Measurements from ENCODE around the gene PPP1R3C.

Gene PPP1R3C

DNA sequence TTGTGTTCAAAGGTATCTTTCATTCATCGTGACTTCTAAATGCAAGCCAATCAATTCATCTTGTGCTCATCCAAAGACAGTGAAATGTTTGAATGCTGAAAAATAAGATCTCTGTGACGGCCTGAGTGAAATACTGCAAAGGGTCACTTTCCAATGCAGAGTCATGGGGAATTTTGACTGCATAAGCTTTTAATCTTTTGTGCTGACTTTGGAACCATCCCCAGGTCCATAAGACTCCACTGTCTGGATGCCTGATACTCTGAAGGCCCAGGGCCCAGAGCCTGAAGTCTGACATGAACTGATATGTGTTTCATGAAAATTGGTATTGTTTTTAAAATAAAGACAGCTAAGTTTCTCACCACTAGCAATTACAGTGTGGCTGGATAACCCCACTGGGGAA, 39.0 kb downstream of the PPP1R3C start:
- no peak for DNase-seq (ENCODE audit: low spot score)
- in situ Hi-C loops (cut with MboI; ENCODE audit: low sequenced_read_pairs, unreplicated experiment), result no loop called here
- TF ChIP-seq, protein P1, sequence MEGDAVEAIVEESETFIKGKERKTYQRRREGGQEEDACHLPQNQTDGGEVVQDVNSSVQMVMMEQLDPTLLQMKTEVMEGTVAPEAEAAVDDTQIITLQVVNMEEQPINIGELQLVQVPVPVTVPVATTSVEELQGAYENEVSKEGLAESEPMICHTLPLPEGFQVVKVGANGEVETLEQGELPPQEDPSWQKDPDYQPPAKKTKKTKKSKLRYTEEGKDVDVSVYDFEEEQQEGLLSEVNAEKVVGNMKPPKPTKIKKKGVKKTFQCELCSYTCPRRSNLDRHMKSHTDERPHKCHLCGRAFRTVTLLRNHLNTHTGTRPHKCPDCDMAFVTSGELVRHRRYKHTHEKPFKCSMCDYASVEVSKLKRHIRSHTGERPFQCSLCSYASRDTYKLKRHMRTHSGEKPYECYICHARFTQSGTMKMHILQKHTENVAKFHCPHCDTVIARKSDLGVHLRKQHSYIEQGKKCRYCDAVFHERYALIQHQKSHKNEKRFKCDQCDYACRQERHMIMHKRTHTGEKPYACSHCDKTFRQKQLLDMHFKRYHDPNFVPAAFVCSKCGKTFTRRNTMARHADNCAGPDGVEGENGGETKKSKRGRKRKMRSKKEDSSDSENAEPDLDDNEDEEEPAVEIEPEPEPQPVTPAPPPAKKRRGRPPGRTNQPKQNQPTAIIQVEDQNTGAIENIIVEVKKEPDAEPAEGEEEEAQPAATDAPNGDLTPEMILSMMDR (IDR thresholded peaks at IDR 0.05; ENCODE audit: borderline replicate concordance, control extremely low read depth, extremely low read depth, insufficient read depth, missing control alignments), result no peak

DNA sequence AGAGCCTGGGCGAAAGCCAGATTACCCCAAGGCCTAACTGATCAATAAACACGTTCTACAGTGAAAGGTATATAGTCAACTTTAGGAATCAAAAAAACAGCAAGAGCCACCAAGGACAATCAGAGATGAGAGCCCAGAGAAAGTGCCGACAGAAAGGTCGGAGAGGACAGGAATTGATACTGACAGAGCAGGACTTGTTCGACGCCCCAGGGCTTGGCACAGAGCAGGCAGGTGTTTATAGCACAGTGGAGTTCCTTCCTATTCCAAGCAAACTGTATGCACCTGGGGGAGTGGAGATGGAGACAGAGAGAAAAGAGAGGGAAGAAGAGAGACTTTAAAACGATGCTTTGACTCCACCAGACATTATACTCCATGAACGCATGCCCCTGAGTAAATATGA, 39.5 kb downstream of the PPP1R3C start:
- DNase-seq (ENCODE audit: low spot score), result no peak
- in situ Hi-C loops (cut with MboI; ENCODE audit: low sequenced_read_pairs, unreplicated experiment), result no loop called here
- TF ChIP-seq, protein P1 (IDR thresholded peaks at IDR 0.05; ENCODE audit: borderline replicate concordance, control extremely low read depth, extremely low read depth, insufficient read depth, missing control alignments), result no peak

DNA sequence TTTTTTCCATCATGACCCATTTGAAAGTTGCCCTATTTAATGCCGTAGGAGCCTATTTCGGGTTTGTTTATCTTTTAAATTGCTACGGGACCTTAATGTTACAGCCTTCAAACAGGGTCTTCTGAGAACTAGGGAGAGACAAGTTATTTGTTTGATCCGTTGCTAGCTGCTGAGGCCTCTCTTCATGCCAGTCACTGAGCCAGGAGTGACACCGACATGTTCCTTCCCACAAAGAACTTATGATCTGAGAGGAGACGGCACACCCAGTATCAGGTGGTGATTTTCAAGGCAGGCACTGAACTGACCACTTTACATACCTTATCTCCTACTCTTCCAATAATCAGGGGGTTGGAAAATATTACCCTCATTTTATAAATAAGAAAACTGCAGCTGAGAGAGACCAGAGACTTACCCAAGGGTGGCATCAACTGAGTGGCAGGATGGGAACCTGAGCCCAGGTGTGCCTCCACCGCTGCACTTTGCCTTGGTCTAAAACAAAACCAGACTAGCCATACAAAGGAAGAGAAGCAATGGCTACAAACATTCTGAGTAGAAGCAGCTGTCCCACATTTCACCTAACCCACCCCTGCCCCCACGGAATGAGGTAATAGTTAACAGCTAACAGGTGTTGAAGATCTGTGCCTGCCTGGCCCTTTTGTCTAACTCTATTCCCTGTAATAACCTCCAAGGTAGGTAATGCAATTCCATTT, 40.5 kb downstream of the PPP1R3C start:
- in situ Hi-C loops (cut with MboI; ENCODE audit: low sequenced_read_pairs, unreplicated experiment), result no loop called here
- TF ChIP-seq, protein P1 (IDR thresholded peaks at IDR 0.05; ENCODE audit: borderline replicate concordance, control extremely low read depth, extremely low read depth, insufficient read depth, missing control alignments), result no peak
- no peak for DNase-seq (ENCODE audit: low spot score)

DNA sequence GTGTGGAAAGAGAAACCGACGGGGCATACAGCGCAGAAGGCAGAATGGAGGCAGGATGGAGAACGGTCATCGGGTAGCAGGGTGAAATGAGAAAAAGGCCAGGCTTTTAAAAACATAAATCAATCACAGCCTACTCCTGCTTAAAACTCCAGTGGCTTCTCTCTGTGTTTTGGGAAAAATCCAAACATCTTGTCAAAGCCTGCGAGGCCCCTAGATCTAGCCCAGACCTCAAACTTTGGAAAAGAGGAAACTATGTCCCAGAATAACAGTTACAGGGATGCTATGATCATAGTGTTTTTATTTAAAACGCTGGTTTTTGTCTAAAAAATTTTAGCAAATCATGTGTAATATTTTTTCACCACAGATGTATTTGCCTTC, 41.1 kb downstream of the PPP1R3C start:
- TF ChIP-seq, protein P1 (IDR thresholded peaks at IDR 0.05; ENCODE audit: borderline replicate concordance, control extremely low read depth, extremely low read depth, insufficient read depth, missing control alignments), result no peak
- in situ Hi-C loops (cut with MboI; ENCODE audit: low sequenced_read_pairs, unreplicated experiment), result no loop called here

DNA sequence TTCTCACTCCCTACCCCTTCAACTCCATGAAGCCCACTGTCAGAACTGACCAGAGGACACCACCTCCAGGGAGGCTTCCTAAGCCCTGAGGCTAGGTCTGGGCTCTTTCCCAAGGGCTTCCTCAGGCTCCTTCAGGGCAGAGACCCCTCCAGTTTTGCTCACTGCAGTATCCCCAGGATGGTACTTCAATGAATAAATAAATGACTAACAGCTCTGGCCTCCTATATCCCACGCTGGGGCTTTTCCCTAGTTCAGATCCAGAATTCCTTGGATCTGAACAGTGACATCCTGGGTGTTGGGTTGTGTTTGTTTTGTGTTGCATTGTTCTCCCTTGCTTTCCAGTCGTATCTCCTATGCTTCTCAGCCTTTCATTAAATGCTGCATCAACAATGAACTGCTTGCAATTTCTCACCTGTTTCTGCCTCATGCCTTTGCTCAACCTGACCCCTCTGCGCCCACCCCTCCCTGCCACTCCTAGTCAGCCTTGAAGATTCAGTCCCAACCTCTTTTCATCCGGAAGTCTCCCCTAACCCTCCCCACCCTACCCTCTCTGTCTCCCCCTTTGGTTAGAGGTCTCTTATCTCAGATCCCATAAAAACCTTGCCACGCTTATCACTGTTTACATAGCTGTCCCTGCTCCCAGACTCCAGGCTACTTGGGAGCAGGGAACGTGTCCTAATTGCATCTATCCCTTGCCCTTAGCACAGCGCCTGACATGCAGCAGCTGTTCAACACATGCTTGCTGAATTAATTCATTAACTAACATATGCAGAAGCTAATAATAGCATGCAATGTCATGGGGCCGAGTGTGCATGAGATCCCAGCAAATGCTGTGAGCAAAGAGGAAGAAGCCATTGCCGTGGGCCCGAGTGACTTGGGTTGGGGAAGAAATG, 41.7 kb downstream of the PPP1R3C start:
- in situ Hi-C loops (cut with MboI; ENCODE audit: low sequenced_read_pairs, unreplicated experiment), result no loop called here
- no peak for DNase-seq (ENCODE audit: low spot score)
- TF ChIP-seq, protein P1 (IDR thresholded peaks at IDR 0.05; ENCODE audit: borderline replicate concordance, control extremely low read depth, extremely low read depth, insufficient read depth, missing control alignments), result no peak

More for the DNA sequence above, 41.1 kb downstream of the PPP1R3C start:
- DNase-seq (ENCODE audit: low spot score), result no peak

DNA sequence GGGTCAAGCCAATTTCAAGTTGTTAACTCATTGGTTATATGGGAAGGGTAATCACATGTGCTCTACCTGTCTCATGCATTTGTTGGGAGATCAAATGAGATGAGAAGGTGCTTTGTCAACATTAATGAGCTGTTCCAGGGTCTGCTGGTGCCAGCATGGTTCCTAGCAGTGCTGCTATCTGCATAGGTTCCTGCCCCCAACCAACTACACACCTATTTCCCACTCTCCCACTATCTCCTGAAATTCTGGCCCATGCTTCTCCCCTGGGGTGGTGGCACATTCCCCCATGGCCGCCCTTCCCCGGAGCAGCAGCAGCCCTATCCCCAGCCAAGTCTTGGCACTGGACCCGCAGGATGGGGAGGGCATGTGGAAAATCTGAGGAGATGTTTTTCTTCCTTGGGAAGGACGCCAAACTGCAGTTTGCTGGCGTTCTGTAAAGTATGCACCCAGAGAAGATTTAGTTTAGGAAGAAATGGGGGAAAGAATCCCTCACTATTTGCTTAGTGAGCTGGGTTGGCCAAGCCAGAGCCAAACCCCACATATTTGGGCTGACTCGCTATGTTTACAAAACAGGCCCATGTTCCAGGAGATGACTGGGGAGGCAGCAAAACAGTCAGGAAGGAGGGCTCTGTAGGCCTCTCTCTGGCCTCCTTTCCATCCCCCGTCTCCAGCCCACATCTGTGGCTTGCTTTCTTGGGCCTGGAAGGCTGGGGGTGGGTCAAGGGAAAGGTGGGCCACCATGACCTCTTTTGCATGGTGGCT, 42.5 kb downstream of the PPP1R3C start:
- DNase-seq (ENCODE audit: low spot score), result no peak
- in situ Hi-C loops (cut with MboI; ENCODE audit: low sequenced_read_pairs, unreplicated experiment), result no loop called here
- TF ChIP-seq, protein P1 (IDR thresholded peaks at IDR 0.05; ENCODE audit: borderline replicate concordance, control extremely low read depth, extremely low read depth, insufficient read depth, missing control alignments), result no peak

All from GM13976 (cell line).